NOMO-1 (cell line): ENCODE results near the gene ZNF236.

Experiments used
- DNase-seq, 2 experiments: peaks; one replicate each; lab custom pipeline; 2025; ENCODE audit not compliant: unreplicated experiment in 2 of 2; lab: John Stamatoyannopoulos, UW

The ZNF236 gene

DNA sequence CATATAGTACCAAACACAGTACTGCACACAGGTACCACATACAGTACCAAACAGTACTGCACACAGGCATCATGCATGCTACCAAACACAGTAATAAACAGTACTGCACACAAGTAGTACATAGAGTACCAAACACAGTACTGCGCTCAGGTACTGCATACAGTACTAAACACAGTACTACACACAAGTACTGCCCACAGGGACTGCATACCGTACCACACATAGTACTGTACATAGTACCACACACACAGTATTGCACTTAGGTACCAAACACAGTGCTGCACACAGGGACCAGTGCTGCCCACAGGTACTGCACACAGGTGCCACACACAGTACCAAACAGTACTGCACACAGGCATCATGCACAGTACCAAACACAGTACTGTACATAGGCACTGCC, 74.9 kb downstream of the ZNF236 start:
- DNase-seq = no peak

DNA sequence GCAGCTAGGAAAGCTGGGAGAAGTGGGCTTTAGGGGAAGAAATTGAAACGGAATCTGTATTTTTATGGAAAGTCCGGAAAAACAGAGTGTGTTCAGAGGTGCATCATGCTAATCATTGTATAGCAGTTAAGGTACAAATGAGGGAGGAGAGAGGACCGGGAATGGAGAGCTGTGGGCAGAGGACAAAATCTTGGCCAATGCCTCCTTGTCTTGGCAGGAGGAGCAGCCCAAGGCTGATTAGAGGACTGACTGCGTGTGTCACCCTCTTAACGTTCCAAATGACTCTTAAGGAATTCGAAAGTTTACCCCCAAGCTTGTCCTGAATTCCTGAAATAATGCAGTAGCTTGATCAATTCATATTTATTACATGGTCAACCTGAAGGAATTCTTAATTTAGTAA, 81.0 kb downstream of the ZNF236 start:
- no peak for DNase-seq

DNA sequence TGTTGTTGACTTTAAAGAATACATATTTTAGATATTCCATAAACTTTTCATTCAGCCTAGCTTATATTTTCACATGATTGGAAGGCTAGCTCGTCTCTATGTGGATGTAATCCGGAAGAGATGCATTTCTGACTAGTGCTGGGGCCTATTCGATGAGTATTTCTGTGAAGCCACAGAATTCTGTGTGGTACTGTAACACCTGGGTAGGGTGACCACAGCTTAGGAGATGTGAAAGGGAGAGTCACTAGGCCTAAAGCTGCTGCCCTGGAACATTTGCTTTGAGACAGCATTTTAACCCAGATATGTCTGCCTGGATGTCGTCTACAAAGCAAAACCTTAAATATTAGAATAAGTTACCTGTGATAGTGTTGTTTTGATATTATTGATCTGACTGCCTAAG, 83.5 kb downstream of the ZNF236 start:
- no peak for DNase-seq

DNA sequence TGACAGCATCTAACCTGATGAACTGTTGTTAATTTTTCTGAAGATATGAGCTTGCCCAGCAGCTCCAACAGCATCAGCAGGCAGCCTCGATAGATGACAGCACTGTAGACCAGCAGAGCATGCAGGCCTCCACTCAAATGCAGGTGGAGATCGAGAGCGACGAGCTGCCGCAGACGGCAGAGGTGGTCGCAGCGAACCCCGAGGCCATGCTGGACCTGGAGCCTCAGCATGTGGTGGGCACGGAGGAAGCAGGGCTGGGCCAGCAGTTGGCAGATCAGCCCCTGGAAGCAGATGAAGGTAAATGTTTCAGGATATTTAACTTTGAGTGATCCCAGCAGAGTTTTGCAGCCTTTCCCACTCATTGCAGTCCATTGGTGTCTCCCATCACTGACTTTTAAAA, 85.9 kb downstream of the ZNF236 start:
- no peak for DNase-seq

GRCh38 chr18:76909439-76909838, 87.1 kb downstream of the ZNF236 start:
- DNase-seq = no peak

- DNase-seq = no peak
Measured at GRCh38 chr18:76911440-76911839, 89.1 kb downstream of the ZNF236 start.

GRCh38 chr18:76913583-76913982, 91.2 kb downstream of the ZNF236 start:
- DNase-seq = no peak

GRCh38 chr18:76914314-76914713, 92.0 kb downstream of the ZNF236 start:
- no peak for DNase-seq

- no peak for DNase-seq
Measured at GRCh38 chr18:76914796-76915195, 92.4 kb downstream of the ZNF236 start.

DNA sequence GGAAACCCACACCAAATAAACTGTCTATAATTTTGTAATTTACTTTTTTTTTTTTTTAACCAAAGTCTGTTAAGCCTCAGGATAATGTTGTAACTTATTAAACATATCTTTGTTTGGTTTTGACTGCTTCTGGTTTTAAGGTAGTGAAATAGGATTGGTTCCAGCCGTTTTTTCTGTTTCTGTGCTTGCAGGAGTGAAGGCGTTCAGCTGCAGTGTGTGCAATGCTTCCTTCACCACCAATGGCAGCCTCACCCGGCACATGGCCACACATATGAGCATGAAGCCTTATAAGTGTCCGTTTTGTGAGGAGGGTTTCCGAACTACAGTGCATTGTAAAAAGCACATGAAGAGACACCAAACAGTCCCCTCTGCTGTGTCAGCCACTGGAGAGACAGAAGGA, 93.1 kb downstream of the ZNF236 start:
- no peak for DNase-seq

GRCh38 chr18:76920974-76921373, 98.6 kb downstream of the ZNF236 start:
- DNase-seq = no peak

GRCh38 chr18:76922107-76922506, 99.8 kb downstream of the ZNF236 start:
- DNase-seq = no peak

DNA sequence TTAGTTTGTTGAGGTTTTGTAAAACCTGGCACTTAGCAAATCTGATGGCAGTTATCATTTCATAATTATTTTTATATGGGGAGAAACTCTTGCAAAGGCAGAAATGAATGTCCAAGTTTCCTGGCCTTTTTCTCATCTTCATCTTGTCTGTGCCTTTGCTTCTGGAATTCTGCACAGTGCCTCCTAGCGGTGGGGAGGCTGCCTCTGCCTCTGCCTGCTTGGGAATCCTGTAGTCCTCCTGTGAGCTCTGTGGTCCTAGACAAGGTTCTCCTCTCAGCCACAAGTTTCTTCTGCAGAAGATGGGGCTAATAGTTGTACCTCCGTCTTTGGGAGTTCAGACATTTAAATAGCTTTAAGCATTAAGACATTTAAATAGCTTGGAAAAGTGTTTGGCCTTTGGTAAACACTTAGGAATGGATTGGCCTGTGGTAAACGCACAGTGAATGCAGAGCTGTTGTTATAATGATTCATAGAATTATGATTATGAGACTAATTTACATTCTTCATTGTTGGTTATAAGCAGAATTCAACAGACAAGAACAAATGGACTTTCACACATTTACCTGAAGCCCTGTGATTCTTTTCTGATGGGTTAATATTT, 101.2 kb downstream of the ZNF236 start:
- no peak for DNase-seq

GRCh38 chr18:76925501-76925900, 103.1 kb downstream of the ZNF236 start:
- DNase-seq = no peak

- DNase-seq = no peak
Measured at GRCh38 chr18:76927223-76927725, 104.9 kb downstream of the ZNF236 start.

GRCh38 chr18:76928179-76928868, 106.0 kb downstream of the ZNF236 start:
- DNase-seq = no peak

- no peak for DNase-seq
Measured at GRCh38 chr18:76931171-76931570, 108.8 kb downstream of the ZNF236 start.

GRCh38 chr18:76932026-76932819, 109.9 kb downstream of the ZNF236 start:
- DNase-seq = no peak

DNA sequence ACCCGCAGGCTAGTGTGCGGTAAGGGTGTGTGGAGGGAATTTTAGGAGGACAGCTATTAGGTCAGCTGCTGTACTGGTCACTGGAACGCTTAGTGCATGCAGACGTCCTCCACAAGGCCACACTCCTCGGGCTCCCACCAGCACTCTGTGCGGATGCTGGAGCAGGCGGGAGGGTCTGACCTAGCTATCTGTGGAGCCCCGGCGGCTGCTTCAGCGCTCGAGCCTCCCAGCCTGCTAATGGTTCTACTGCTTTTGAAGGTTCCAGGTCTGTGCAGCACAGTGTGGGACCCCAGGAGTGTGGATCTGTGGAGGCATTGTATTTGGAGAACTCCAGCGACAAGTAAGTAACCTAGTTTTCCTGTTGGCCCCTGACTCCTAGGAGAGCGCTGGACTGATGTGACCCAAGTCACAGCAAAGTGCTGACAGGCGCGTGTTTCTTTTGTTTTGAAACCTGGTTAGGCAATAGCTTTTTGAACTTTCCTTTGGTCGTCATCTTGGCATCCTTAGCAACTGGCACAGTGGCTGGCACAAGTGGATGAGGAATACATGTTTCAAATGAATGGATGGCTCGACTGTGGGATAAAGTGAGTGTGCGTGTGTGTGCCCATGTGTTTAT, 113.5 kb downstream of the ZNF236 start:
- DNase-seq = no peak

DNA sequence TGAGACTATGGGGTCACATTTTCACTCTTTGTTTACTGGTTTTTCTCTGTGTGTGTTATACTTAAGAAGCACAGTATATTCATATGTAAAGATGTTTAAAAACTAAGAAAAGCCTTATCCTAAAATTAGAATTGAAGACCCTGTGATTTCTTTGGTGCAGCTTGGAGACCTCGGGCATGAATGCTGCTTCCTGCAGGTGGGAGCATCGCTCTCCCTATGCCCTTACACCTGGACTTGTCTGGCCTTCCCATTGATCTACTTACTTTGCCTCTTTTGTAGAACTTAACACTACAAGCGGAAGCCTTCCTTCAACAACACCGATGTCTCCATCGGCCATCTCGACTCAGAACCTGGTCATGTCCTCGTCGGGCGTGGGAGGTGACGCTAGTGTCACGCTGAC, 114.5 kb downstream of the ZNF236 start:
- DNase-seq = no peak

- DNase-seq = no peak
Measured at GRCh38 chr18:76937597-76937996, 115.2 kb downstream of the ZNF236 start.
